ENCODE data around the gene SLC4A1AP.
A peak's percentile ranks its signal among the peaks of the same experiment; 100 is the strongest.
"Not testable (repeated sequence)": the region's sequence is repeated elsewhere in the genome, so short reads cannot be mapped to it uniquely, and the experiment has no call there.

SLC4A1AP gene

GRCh38 chr2:27663285-27664153, at the start of gene SLC4A1AP, which contains the start of gene SUPT7L:
Gene SLC4A1AP, plus strand, starts transcription at chr2:27663889. Its CDS starts 26 bp downstream, at chr2:27663915.
Gene SUPT7L, minus strand, starts transcription at chr2:27663614. Its CDS starts 1,422 bp downstream, at chr2:27662192.
- peak; percentile 50 for DNase-seq (ENCODE audit: insufficient read length, low spot score)
- TF ChIP-seq POLR2A (IDR thresholded peaks at IDR 0.05; ENCODE audit: low read depth, low read length), result peak; percentile 49
- FAIRE-seq, result peak; percentile 84

DNA sequence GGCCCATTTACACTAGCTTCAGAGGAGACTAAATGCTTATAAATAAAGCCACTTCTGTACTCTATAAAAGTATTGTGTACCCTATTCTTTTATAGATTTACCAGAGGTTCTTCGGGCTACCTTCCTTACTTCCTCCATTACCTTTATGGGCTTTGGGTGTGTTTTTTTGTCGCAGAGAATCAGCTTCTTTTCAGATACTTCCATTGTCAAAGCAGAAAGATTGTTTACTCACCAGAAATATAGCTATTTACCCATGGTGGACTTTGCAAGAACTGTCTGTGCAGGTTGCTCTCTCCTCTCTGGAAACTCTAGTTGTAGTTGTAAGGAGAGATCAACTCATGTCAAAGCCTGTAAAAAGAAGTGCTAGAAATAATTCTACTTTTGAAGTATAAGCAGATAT, 49.7 kb upstream of the SLC4A1AP start:
- TF ChIP-seq POLR2A (IDR thresholded peaks at IDR 0.05; ENCODE audit: low read depth, low read length), result no peak
- DNase-seq (ENCODE audit: insufficient read length, low spot score) (no peak), FAIRE-seq (no peak)

DNA sequence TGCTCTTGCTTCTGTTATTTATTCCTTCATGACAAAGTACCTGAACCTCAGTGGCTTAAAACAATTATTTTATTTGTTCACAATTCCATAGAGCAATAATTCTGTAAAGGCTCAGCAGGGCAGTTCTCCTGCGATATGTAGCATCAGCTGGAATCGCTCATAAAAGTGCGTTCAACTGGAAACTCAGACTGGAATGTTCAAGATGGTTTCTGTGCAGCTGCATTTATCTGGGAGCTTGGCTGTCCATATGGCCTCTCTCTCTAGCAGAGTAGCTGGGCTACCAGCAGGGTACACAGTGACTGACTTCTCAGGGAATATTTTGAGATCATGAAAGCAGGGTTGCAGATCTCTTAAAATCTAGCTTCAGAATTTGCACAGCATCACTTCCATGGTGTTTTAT, 48.4 kb upstream of the SLC4A1AP start:
- no peak for TF ChIP-seq POLR2A (IDR thresholded peaks at IDR 0.05; ENCODE audit: low read depth, low read length)
- DNase-seq (ENCODE audit: insufficient read length, low spot score), result no peak
- no peak for FAIRE-seq

- FAIRE-seq, result no peak
- TF ChIP-seq POLR2A (IDR thresholded peaks at IDR 0.05; ENCODE audit: low read depth, low read length), result no peak
- no peak for DNase-seq (ENCODE audit: insufficient read length, low spot score)
Measured at GRCh38 chr2:27621524-27621923, 42.2 kb upstream of the SLC4A1AP start.

DNA sequence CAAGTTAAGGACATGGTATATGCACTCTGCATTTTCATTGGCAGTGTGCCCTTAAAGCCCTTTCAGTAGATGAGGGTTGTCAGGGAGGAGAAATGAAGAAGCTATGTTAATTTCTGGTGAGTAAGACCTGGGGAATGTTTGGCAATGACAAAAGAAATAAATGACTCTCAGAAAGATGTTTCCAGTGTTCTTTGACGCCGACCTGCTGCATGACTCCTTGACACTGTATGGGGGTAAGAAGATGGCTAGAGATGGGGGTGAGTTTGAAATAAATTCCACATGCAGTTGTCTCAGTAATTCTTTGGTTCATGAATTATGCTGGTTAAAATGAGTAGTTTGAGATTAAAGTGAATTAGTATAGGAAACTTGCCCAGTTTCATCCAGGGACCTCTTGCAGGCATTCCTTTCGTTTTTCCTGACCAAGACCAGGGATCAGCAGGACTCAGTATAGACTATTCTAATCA, 40.7 kb upstream of the SLC4A1AP start:
- peak; percentile 93 for FAIRE-seq
- TF ChIP-seq POLR2A (IDR thresholded peaks at IDR 0.05; ENCODE audit: low read depth, low read length), result no peak
- no peak for DNase-seq (ENCODE audit: insufficient read length, low spot score)

GRCh38 chr2:27624943-27625342, 38.7 kb upstream of the SLC4A1AP start:
- FAIRE-seq (no peak), DNase-seq (ENCODE audit: insufficient read length, low spot score) (no peak)
- TF ChIP-seq POLR2A (IDR thresholded peaks at IDR 0.05; ENCODE audit: low read depth, low read length), result no peak

GRCh38 chr2:27626323-27626722, 37.4 kb upstream of the SLC4A1AP start:
- not testable (repeated sequence) for DNase-seq (ENCODE audit: insufficient read length, low spot score); FAIRE-seq

- DNase-seq (ENCODE audit: insufficient read length, low spot score), result not testable (repeated sequence)
- peak; percentile 64 for FAIRE-seq
Measured at GRCh38 chr2:27626921-27627320, 36.8 kb upstream of the SLC4A1AP start.

- TF ChIP-seq POLR2A (IDR thresholded peaks at IDR 0.05; ENCODE audit: low read depth, low read length), result no peak
- FAIRE-seq (peak; percentile 89), DNase-seq (ENCODE audit: insufficient read length, low spot score) (no peak)
Measured at GRCh38 chr2:27627963-27628766, 35.5 kb upstream of the SLC4A1AP start.

DNA sequence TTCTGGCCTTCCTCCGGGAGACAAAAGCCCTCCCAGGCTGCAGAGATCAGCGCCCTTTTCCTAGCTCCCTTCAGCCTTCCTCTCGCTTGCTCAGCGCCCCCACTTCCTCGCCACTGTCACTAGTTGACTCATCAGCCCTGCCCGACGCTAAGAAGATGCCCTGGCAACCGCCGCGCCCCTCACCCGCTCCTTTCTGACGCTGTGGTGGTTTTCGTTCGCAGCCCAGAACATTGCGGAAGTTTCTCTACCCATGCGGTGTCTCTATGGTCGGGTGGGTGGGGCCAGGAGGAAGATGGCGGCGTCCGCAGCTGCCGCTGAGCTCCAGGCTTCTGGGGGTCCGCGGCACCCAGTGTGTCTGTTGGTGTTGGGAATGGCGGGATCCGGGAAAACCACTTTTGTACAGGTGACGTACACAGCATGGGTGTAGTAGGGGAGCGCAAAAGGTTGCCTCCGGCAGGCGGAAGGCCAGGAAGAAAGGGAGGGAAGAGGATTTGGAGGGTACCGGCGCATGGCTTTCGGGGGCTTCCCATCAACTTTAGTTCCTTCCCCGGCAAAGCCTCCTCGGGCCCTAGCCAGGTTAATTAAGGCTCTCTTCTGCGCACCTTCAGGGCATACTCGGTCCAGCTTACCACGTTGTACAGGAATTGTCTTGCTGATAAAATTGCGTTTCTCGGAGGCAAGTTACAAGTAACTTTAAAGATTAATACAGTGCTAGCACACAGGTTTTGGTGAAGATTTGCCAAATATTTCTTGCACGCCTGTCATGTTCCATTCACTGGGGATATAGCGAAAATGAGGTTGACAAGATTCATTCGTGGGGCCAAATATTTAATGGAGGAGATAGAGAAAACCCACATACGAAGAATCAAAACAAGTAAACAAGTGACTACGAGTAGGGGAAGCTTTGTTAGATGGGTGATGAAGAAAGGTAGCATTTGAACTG, 34.7 kb upstream of the SLC4A1AP start, which contains the start of the genes CCDC121 and GPN1:
TSS of gene CCDC121 (minus strand) at position 246 of the 943 bp plus-strand sequence. CDS start 1,213 bp downstream, outside the sequence.
TSS of gene GPN1 (plus strand) at position 284 of the 943 bp plus-strand sequence. CDS start at position 293, 9 bp downstream.
- peak; percentile 85 for FAIRE-seq
- peak; percentile 72 for DNase-seq (ENCODE audit: insufficient read length, low spot score)
- peak; percentile 95 for TF ChIP-seq POLR2A (IDR thresholded peaks at IDR 0.05; ENCODE audit: low read depth, low read length)

GRCh38 chr2:27630257-27630656, 33.4 kb upstream of the SLC4A1AP start:
- FAIRE-seq; DNase-seq (ENCODE audit: insufficient read length, low spot score): not testable (repeated sequence)

DNA sequence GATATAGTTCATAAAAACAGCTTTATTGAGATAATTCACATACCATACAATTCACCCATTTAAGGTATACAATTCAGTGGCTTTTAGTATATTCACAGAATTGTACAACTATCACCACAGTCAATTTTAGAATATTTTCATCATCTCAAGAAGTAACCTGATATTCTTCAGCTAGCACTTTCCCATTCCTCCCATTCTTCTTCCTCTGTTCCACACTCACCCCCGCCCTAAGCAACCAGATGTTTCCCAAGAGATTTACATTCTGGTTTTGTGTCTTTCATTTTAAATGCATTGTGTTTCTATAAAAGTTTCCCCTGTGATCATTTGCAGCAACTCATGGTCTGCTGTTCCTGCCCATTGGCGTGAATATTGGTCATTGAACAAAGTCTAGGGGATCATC, 29.4 kb upstream of the SLC4A1AP start:
- FAIRE-seq (no peak), DNase-seq (ENCODE audit: insufficient read length, low spot score) (no peak)
- no peak for TF ChIP-seq POLR2A (IDR thresholded peaks at IDR 0.05; ENCODE audit: low read depth, low read length)

DNA sequence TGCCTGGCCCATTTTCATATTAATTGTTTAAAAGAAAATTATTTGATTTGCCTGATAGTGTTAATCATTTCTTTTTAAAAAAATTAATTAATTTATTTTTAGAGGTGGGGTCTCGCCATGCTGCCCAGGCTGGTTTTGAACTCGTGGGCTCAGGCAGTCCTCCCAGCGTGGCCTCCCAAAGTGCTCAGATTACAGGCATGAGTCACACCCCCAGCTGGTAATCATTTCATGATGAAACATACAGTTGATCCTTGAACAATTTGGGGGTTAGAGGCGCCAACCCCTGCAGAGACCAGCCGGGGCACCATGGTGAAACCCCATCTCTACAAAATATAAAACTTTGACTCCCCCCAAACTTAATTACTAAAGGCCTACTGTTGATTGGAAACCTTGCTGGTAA, 26.9 kb upstream of the SLC4A1AP start:
- no peak for TF ChIP-seq POLR2A (IDR thresholded peaks at IDR 0.05; ENCODE audit: low read depth, low read length)
- FAIRE-seq (peak; percentile 27), DNase-seq (ENCODE audit: insufficient read length, low spot score) (no peak)

Data from H54 (cell line).